Panc1 (cell line): Measurements from ENCODE around the gene SDK1. TPM values are rescaled to one million over a fixed set of nuclear protein-coding genes. Genes with fewer than 3 reads are reported as not detected.

Source experiments
- ATAC-seq: fragments of 200-7000 bp; cut with Tn5 transposase; 2 replicates; pipeline ENCODE4 v1.9.1; 2020; ENCODE audit warnings: mild to moderate bottlenecking, moderate library complexity
- BruUV-seq: library from RNA; stranded (reverse); fragments of 400-500 nt; replicated peaks from 2 replicates; lab custom pipeline; 2021; lab: Mats Ljungman, UMichigan
- CTCF ChIA-PET: fragments of 300-600 bp; sonication (Branson Sonifier 250); formaldehyde crosslinking; loops from one replicate; lab custom pipeline; 2022; ENCODE audit warnings: antibody characterized with exemption; lab: Charles Lee
- POLR2A ChIA-PET: fragments of 300-600 bp; sonication (Branson Sonifier 250); formaldehyde crosslinking; loops from one replicate; lab custom pipeline; 2022; ENCODE audit warnings: antibody characterized with exemption; lab: Charles Lee
- DNase-seq: peaks from one replicate; pipeline ENCODE4 v3.0.0-alpha.2; 2010; ENCODE audit warnings: low read depth, low spot score
- H3K27ac ChIP-seq: 2 replicates; pipeline ENCODE4 v1.5.1; 2011; ENCODE audit warnings: mild to moderate bottlenecking, low read length, inconsistent platforms
- H3K27me3 ChIP-seq: fragments of 200-500 bp; sonication (Bioruptor generic); 2 replicates; pipeline ENCODE4 v1.6.0; 2014; ENCODE audit warnings: low read length, inconsistent platforms; ENCODE audit not compliant: control insufficient read depth, insufficient read depth
- H3K36me3 ChIP-seq: fragments of 200-500 bp; sonication (Bioruptor generic); 2 replicates; pipeline ENCODE4 v1.5.1; 2014; ENCODE audit warnings: inconsistent platforms, mild to moderate bottlenecking, low read length, moderate library complexity; ENCODE audit not compliant: control insufficient read depth, insufficient read depth
- H3K4me1 ChIP-seq: 2 replicates; pipeline ENCODE4 v1.5.1; 2011; ENCODE audit warnings: inconsistent platforms, mild to moderate bottlenecking, low read length, moderate library complexity; ENCODE audit not compliant: control insufficient read depth, insufficient read depth
- H3K4me3 ChIP-seq, 2 experiments: 2 replicates each; pipeline ENCODE4 v1.5.1; 2011 to 2012; ENCODE audit warnings: low read depth in 2 of 2, low read length in 2 of 2, mild to moderate bottlenecking in 2 of 2, inconsistent platforms in 1 of 2, moderate library complexity in 1 of 2
- H3K9me3 ChIP-seq: fragments of 200-500 bp; sonication (Bioruptor generic); 2 replicates; pipeline ENCODE4 v1.5.1; 2014; ENCODE audit warnings: low read depth, mild to moderate bottlenecking, inconsistent platforms, low read length, moderate library complexity; ENCODE audit not compliant: control insufficient read depth, insufficient read depth
- CTCF ChIP-seq: fragments of 450-650 bp; IDR thresholded peaks from 2 replicates; pipeline ENCODE4 v1.5.1; 2017; ENCODE audit warnings: mild to moderate bottlenecking
- POLR2AphosphoS5 ChIP-seq: IDR thresholded peaks from 2 replicates; pipeline ENCODE4 v1.6.1; 2012; ENCODE audit warnings: mild to moderate bottlenecking, low read depth, low read length, moderate library complexity
- REST ChIP-seq, 2 experiments: IDR thresholded peaks; 2 replicates each; pipeline ENCODE4 v1.6.1; 2011 to 2012; ENCODE audit warnings: low read depth in 2 of 2, control low read depth in 1 of 2, low read length in 1 of 2, mild to moderate bottlenecking in 1 of 2, moderate library complexity in 1 of 2; ENCODE audit not compliant: insufficient read depth in 1 of 2
- SIN3A ChIP-seq: IDR thresholded peaks from 2 replicates; pipeline ENCODE4 v1.6.1; 2012; ENCODE audit warnings: low read depth, mild to moderate bottlenecking, low read length, moderate library complexity, borderline replicate concordance; ENCODE audit not compliant: insufficient read depth
- TCF7L2 ChIP-seq: IDR thresholded peaks from 2 replicates; pipeline ENCODE4 v1.6.1; 2011; ENCODE audit warnings: mild to moderate bottlenecking, low read depth, low read length, inconsistent platforms
- in situ Hi-C: cut with HindIII; loops from 2 replicates; pipeline ENCODE4 v1.10.0; 2016; ENCODE audit warnings: low sequenced_read_pairs, low pct_unique_long_range_greater_than_20kb
- intact Hi-C: fragments of 100-400 bp; cut with micrococcal nuclease; formaldehyde crosslinking; loops from one replicate; pipeline ENCODE4 v1.10.0; 2022; ENCODE audit not compliant: unreplicated experiment
- total RNA-seq: library from RNA; stranded (reverse); gene quantifications from one replicate; pipeline ENCODE4 v1.2.1, GENCODE V29; 2021; ENCODE audit not compliant: unreplicated experiment

The SDK1 gene
- total RNA-seq, 1 experiment from 2014 or later = 47.4 TPM

GRCh38 chr7:4279216-4279615 lies 978.2 kb downstream of the SDK1 start:
- Histone ChIP-seq H3K36me3 (no peaks in the 10 kb centered on the region), H3K4me1 (no peaks in the 10 kb centered on the region), H3K27ac (no peak overlapping the region), H3K27me3 (no peaks in the 10 kb centered on the region), H3K4me3 (no peak overlapping the region), H3K9me3 (no peaks in the 10 kb centered on the region)
- in situ Hi-C loops = no loop called here
- intact Hi-C loops = no loop called here
- POLR2A ChIA-PET = no interaction called here
- TF ChIP-seq POLR2AphosphoS5 (no peak), CTCF (no peak), SIN3A (no peak), TCF7L2 (no peak), REST (IDR thresholded peaks at IDR 0.05; ENCODE audit: insufficient read depth in 1 of 2, low read depth in 2 of 2, low read length in 1 of 2) (no peak)
- CTCF ChIA-PET = no interaction called here
- ATAC-seq (no peak), DNase-seq (no peak)
- BruUV-seq = no TSS peak

- DNase-seq = no peak
- ChIA-PET POLR2A (no interaction called here), CTCF (no interaction called here)
- Histone ChIP-seq H3K4me1 (no peaks in the 10 kb centered on the region), H3K27ac (no peak overlapping the region), H3K4me3 (no peak overlapping the region), H3K9me3 (no peaks in the 10 kb centered on the region), H3K36me3 (no peaks in the 10 kb centered on the region), H3K27me3 (no peaks in the 10 kb centered on the region)
- TF ChIP-seq CTCF = no peak
- in situ Hi-C loops = no loop called here
- no TSS peak for BruUV-seq
- ATAC-seq = no peak
- intact Hi-C loops = no loop called here
Observed at GRCh38 chr7:4281231-4281993, 980.4 kb downstream of the SDK1 start.
